Peyer's patch (tissue), 4 donors: ENCODE data around the gene CDC37.

Experiments used
- POLR2A ChIP-seq, 2 donors: fragments of 450-650 bp; IDR thresholded peaks; one replicate each; pipeline ENCODE4 v1.5.1; 2017; ENCODE audit warnings: antibody characterized with exemption in 2 of 2, mild to moderate bottlenecking in 2 of 2, moderate library complexity in 2 of 2
- TF ChIP-seq, protein P1 (sequence below), 6 experiments: fragments of 450-650 bp in 4 of 6; fragments of 200-600 bp in 2 of 6; sonication (generic) in 1 of 6; IDR thresholded peaks; one replicate each; pipeline ENCODE4 v1.5.1; 2017 to 2019; ENCODE audit warnings: antibody characterized with exemption in 6 of 6, mild to moderate bottlenecking in 3 of 6, moderate library complexity in 1 of 6

DNA sequence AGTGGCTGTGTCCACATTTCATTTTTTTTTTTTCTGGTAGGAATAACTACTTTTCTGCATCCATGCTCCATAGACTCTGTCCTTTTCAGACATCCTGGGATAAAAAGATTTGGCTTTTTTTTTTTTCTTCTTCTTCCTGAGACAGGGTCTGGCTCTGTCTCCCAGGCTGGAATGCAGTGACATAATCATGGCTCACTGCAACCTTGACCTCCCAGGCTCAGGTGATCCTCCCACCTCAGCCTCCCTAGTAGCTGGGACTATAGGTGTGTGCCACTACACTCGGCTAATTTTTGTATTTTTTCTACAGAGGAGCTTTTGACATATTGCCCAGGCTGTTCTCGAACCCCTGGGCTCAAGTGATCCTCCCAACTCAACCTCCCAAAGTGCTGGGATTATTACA, 59.8 kb downstream of the CDC37 start:
- TF ChIP-seq, protein P1, sequence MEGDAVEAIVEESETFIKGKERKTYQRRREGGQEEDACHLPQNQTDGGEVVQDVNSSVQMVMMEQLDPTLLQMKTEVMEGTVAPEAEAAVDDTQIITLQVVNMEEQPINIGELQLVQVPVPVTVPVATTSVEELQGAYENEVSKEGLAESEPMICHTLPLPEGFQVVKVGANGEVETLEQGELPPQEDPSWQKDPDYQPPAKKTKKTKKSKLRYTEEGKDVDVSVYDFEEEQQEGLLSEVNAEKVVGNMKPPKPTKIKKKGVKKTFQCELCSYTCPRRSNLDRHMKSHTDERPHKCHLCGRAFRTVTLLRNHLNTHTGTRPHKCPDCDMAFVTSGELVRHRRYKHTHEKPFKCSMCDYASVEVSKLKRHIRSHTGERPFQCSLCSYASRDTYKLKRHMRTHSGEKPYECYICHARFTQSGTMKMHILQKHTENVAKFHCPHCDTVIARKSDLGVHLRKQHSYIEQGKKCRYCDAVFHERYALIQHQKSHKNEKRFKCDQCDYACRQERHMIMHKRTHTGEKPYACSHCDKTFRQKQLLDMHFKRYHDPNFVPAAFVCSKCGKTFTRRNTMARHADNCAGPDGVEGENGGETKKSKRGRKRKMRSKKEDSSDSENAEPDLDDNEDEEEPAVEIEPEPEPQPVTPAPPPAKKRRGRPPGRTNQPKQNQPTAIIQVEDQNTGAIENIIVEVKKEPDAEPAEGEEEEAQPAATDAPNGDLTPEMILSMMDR (IDR thresholded peaks at IDR 0.05), result no peak
- TF ChIP-seq POLR2A (IDR thresholded peaks at IDR 0.05), result no peak
